Left lung (tissue), 10 donors: ENCODE data around the gene SSNA1. TPM values are rescaled to one million over a fixed set of nuclear protein-coding genes. Genes with fewer than 3 reads are reported as not detected.

Source experiments
- ATAC-seq: fragments of 200-7000 bp; cut with Tn5 transposase; one replicate; pipeline ENCODE4 v1.9.1; 2020; ENCODE audit warnings: moderate library complexity
- DNase-seq, 4 donors: peaks; one replicate each; pipeline ENCODE4 v3.0.0-alpha.2; 2013 to 2020
- H3K27ac ChIP-seq, 2 donors: fragments of 200-600 bp; sonication (generic) in 1 of 2; one replicate each; pipeline versions ENCODE4 v1.5.0 to v1.8.0; 2020 to 2021
- H3K27me3 ChIP-seq, 2 donors: fragments of 200-600 bp; sonication (generic) in 1 of 2; one replicate each; pipeline versions ENCODE4 v1.5.0 to v1.8.0; 2020 to 2021
- H3K36me3 ChIP-seq, 2 donors: fragments of 200-600 bp; sonication (generic) in 1 of 2; one replicate each; pipeline versions ENCODE4 v1.5.0 to v1.8.0; 2020 to 2021
- H3K4me1 ChIP-seq, 2 donors: fragments of 200-600 bp; one replicate each; pipeline ENCODE4 v1.8.0; 2021
- H3K4me3 ChIP-seq, 2 donors: fragments of 200-600 bp; sonication (generic) in 1 of 2; one replicate each; pipeline versions ENCODE4 v1.5.0 to v1.8.0; 2020 to 2021; ENCODE audit warnings: mild to moderate bottlenecking in 1 of 2
- H3K9me3 ChIP-seq, 2 donors: fragments of 200-600 bp; sonication (generic) in 1 of 2; one replicate each; pipeline versions ENCODE4 v1.5.0 to v1.8.0; 2020 to 2021
- intact Hi-C, 2 donors: fragments of 100-400 bp; cut with DNase I; formaldehyde crosslinking; loops; one replicate each; pipeline versions ENCODE4 v1.11.2 to v1.14.2; 2022
- polyA plus RNA-seq, 6 donors: library from polyadenylated mRNA; unstranded; fragments of 120-200 nt; gene quantifications; one replicate each; pipeline ENCODE4 v1.2.1, GENCODE V29; 2013; ENCODE audit not compliant: insufficient read length in 6 of 6
- total RNA-seq, 2 donors: library from RNA; stranded (reverse); fragmentation: NEBNext Ultra II Directional; extraction: Animal tissue kit (Norgen Biotek cat#: 25700); gene quantifications; one replicate each; pipeline ENCODE4 v1.2.1, GENCODE V29; 2021
- TF ChIP-seq, protein P1 (sequence below), 2 donors: fragments of 200-600 bp; sonication (generic) in 1 of 2; IDR thresholded peaks; one replicate each; pipeline versions ENCODE4 v1.5.0 to v1.8.0; 2021; ENCODE audit warnings: antibody characterized with exemption in 2 of 2
- donor health status: DM: no; HTN: yes; CAD: no.
- donor health status: DM: no; HTN: no; CAD: no.

SSNA1 gene
- total and polyA plus RNA-seq, 8 donors, result 38.7 to 68.0 (median 53.3) TPM

DNA sequence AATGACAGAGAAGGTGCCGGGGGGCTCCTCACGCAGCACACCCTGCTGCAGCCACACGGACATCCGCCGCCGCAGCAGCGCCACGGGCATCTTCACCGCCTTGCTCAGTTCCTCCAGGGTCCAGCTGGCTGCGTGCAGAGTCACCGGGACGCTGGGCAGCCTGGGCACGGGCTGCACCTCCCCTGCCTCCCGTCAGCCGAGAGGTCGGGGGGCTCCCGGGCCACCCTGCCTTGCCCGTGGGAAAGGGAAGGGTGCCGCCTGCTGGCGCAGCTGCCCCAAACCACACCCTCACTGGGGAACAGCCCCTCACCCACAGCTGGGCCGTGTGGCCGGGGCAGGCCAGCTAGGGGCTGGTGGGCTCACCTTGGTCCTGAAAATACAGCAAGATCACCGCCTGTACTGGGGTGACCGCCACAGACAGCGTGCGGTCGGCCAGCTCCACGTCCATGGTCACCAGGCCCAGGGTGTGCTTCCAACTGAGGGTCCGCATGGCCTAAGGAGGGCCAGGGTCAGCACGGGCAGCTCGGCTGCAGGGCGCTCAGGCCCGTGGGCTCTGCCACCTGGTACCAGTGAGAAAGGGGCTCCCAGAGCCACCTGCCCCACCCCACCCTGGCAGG, 13.0 kb upstream of the SSNA1 start:
- peaks cover 0 to 38% of the 10 kb centered on the region in 2 donors for H3K36me3 ChIP-seq
- no peak overlapping the region for H3K27ac ChIP-seq
- no peak overlapping the region for H3K4me3 ChIP-seq
- DNase-seq (no peak), ATAC-seq (no peak)
- H3K4me1 ChIP-seq, result peaks cover 0 to 6% of the 10 kb centered on the region in 2 donors
- peaks cover 5 to 56% of the 10 kb centered on the region in 2 donors for H3K27me3 ChIP-seq
- TF ChIP-seq, protein P1, sequence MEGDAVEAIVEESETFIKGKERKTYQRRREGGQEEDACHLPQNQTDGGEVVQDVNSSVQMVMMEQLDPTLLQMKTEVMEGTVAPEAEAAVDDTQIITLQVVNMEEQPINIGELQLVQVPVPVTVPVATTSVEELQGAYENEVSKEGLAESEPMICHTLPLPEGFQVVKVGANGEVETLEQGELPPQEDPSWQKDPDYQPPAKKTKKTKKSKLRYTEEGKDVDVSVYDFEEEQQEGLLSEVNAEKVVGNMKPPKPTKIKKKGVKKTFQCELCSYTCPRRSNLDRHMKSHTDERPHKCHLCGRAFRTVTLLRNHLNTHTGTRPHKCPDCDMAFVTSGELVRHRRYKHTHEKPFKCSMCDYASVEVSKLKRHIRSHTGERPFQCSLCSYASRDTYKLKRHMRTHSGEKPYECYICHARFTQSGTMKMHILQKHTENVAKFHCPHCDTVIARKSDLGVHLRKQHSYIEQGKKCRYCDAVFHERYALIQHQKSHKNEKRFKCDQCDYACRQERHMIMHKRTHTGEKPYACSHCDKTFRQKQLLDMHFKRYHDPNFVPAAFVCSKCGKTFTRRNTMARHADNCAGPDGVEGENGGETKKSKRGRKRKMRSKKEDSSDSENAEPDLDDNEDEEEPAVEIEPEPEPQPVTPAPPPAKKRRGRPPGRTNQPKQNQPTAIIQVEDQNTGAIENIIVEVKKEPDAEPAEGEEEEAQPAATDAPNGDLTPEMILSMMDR (IDR thresholded peaks at IDR 0.05), result no peak
- no peaks in the 10 kb centered on the region for H3K9me3 ChIP-seq
- intact Hi-C loops, result no loop called here

DNA sequence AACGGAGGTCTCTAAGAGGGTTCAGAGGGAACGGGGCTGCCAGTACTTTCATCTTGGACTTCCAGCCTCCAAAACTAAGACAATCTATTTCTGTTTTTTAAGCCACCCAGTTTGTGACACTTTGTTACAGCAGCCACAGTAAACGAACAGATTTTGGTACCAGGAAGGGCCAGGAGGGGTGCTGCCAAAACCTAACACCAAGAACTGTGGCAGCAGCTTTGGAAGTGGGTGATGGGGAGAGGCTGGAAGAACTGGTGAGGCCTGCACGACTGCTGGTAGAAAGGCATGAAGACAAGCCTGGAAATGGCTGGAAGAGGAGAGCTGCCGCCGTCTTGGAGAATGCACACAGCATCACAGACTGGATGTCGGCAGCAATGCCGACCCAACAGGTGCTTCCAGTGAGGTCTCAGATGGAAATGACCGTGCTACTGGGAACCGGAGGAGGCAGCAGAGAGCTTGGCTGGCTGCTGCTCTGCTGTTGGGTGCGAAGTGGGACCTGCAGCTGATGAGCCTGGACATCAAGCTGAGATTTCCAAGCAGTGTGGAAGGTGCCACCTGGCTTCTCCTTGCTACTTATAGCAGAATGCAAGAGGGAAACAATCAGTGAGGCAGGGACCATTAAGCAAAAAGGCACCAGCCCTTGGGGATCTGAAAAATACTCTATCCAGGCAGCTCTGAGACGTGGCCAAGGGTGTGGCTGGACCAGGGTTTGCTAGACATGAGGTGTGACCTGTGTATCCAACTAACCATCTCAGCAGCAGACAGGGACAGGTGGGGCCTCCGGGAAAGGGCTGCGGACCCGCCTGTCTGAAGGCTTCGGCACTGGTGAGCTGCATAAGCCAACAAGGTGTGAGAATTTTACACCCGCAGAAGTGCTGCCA, 11.9 kb upstream of the SSNA1 start:
- peaks cover 0 to 6% of the 10 kb centered on the region in 2 donors for H3K4me1 ChIP-seq
- peak; percentile 55 for ATAC-seq

DNA sequence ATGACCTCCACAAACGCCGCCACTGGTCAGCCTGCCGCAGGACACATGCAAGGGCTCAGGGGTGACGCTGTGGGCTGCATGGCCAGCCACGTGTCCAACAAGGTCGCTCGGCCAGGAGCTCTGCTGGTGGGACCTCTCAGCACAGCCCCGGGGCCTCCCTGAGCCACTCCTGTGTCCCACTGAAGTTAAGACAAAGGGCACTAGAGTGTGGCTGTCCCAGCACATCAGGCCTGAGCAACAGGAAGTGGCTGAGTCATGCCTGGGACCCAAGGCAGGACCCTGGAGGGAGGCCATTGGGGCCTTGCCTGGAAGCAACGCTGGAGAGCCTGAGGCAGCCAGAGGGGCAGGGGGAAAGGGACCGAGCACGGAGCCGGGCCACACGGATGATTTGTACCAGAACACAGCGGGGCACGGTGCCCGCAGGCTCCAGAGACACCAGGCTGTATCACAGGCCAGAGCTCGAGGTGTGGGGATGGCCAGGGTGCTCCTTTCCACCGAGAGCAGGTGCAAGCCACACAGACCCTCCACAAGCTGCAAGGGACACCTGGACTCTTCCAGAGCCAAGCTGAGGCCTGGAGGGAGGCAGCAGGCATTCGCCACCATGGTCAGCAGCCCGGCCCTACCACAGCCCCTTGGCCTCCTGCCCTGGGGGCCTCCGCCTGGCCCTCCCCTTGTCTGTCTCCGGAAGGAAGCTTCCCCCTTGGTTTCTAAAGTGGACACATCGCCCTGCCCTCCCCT, 10.1 kb upstream of the SSNA1 start:
- TF ChIP-seq, protein P1 (IDR thresholded peaks at IDR 0.05), result no peak
- Histone ChIP-seq H3K4me1 (peaks cover 0 to 6% of the 10 kb centered on the region in 2 donors), H3K27ac (no peak overlapping the region), H3K4me3 (no peak overlapping the region), H3K9me3 (no peaks in the 10 kb centered on the region), H3K27me3 (peaks cover 0 to 27% of the 10 kb centered on the region in 2 donors), H3K36me3 (peaks cover 0 to 67% of the 10 kb centered on the region in 2 donors)
- intact Hi-C loops, result no loop called here
- ATAC-seq (no peak), DNase-seq (no peak)

More for the DNA sequence above, 11.9 kb upstream of the SSNA1 start:
- Histone ChIP-seq H3K27me3 (peaks cover 0 to 45% of the 10 kb centered on the region in 2 donors), H3K4me3 (no peak overlapping the region), H3K27ac (no peak overlapping the region), H3K36me3 (peaks cover 0 to 49% of the 10 kb centered on the region in 2 donors), H3K9me3 (no peaks in the 10 kb centered on the region)
- TF ChIP-seq, protein P1 (IDR thresholded peaks at IDR 0.05), result peak; percentile 19 to 27
- intact Hi-C loops, result no loop called here
- DNase-seq, result no peak

DNA sequence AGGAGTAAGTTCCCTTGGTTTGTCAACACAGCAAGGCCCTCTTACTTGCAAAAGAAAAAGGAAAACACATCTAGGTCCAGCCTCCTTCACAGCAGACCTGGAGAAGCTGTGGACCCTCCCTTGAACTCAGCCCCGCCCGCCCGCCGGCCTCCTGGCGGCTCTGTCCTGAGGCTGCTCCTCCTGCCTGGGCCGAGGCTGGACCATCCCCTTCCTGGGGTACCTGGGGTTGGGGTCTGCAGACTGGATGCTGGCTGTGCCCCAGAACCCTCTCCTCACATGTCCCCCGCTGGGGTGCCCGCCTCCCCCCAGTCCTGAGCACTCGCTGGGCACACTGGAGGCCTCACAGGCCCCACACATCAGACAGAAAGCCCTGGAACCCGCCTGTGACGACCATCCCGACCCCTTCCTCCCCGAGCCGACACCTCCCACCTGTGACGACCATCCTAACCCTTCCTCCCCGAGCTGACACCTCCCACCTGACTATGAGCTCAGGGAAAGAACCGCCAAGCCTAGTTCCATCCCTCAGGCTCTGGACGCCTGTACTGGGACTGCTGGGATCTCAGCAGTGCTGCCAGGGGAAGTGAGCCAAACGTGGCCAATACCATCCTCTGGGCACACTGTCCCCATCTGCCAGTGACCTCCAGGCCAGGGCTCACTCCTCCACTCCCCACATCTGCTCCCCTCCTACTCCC, 9.4 kb upstream of the SSNA1 start:
- no peak for ATAC-seq
- Histone ChIP-seq H3K9me3 (no peaks in the 10 kb centered on the region), H3K4me3 (no peak overlapping the region), H3K36me3 (peaks cover 0 to 74% of the 10 kb centered on the region in 2 donors), H3K27me3 (peaks cover 0 to 20% of the 10 kb centered on the region in 2 donors), H3K4me1 (peaks cover 0 to 6% of the 10 kb centered on the region in 2 donors), H3K27ac (no peak overlapping the region)
- DNase-seq, result no peak
- TF ChIP-seq, protein P1 (IDR thresholded peaks at IDR 0.05), result no peak
- intact Hi-C loops, result no loop called here
